Upper lobe of right lung (tissue), 1 donor: ENCODE data around the gene RTCA. TPM values are rescaled to one million over a fixed set of nuclear protein-coding genes. Genes with fewer than 3 reads are reported as not detected.
A peak's percentile ranks its signal among the peaks of the same experiment; 100 is the strongest.

ENCODE experiments used
- ATAC-seq: fragments of 200-7000 bp; cut with Tn5 transposase; one replicate; pipeline ENCODE4 v1.9.1; 2020; ENCODE audit warnings: mild to moderate bottlenecking, moderate library complexity
- DNase-seq: peaks from one replicate; pipeline ENCODE4 v3.0.0-alpha.2; 2020
- H3K27ac ChIP-seq: fragments of 200-600 bp; one replicate; pipeline ENCODE4 v1.8.0; 2022
- H3K27me3 ChIP-seq: fragments of 200-600 bp; one replicate; pipeline ENCODE4 v1.8.0; 2022; ENCODE audit warnings: mild to moderate bottlenecking
- H3K36me3 ChIP-seq: fragments of 200-600 bp; one replicate; pipeline ENCODE4 v1.8.0; 2022
- H3K4me1 ChIP-seq: fragments of 200-600 bp; one replicate; pipeline ENCODE4 v1.8.0; 2022
- H3K4me3 ChIP-seq: fragments of 200-600 bp; one replicate; pipeline ENCODE4 v1.8.0; 2022; ENCODE audit warnings: mild to moderate bottlenecking
- H3K9me3 ChIP-seq: fragments of 200-600 bp; one replicate; pipeline ENCODE4 v1.8.0; 2022
- intact Hi-C: fragments of 100-400 bp; cut with DNase I; formaldehyde crosslinking; loops from one replicate; pipeline ENCODE4 v1.11.0; 2022
- long read RNA-seq: library from polyadenylated mRNA; unstranded; transcript quantifications from one replicate; pipeline ENCODE4 v2.0.0, GENCODE V29; 2021
- total RNA-seq: library from RNA; stranded (reverse); fragmentation: NEBNext Ultra II Directional; extraction: Animal tissue kit (Norgen Biotek cat#: 25700); gene quantifications from one replicate; pipeline ENCODE4 v1.2.1, GENCODE V29; 2021
- TF ChIP-seq, protein P1 (sequence below): fragments of 200-600 bp; IDR thresholded peaks from one replicate; pipeline ENCODE4 v1.8.0; 2022; ENCODE audit warnings: antibody characterized with exemption
- donor health status: DM: no; HTN: yes; CAD: no; lungs with severe emphysema.

RTCA gene
- total RNA-seq = 27.7 TPM
- long read RNA-seq, transcript RTCA-203 (11 exons, 2,535 nt) = major isoform, 22 of 40 reads
- long read RNA-seq, partial matches to known transcripts = 0 of 40 reads
- long read RNA-seq, other reads (novel, unspliced or antisense) = 15 of 40 reads

DNA sequence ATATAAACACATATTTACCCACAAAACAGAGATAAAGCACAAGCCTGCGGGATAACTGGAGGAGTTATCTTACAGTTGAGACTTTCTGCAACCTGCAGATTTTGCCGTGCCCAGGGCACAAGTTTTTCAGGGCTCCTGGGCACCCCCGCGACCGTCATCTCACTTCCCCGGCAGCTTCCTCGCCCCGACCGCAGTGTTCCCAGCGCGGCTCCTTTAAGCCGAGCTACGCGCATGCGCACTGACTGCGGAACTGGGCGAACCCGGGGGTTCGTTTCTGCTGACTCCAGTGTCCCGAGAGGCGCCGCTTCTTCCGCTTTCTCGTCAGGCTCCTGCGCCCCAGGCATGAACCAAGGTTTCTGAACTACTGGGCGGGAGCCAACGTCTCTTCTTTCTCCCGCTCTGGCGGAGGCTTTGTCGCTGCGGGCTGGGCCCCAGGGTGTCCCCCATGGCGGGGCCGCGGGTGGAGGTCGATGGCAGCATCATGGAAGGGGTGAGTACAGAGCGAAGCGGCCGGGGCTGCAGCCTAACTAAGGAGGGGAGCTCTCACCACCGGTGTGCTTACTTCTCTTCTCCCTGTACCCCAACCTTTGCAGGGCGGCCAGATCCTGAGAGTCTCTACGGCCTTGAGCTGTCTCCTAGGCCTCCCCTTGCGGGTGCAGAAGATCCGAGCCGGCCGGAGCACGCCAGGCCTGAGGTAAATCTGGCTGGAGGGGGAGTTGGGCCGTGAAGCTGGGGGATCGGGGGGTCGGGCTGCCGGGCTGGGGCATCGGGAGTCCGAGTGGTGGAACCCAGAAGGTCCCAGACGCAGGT lies at the start of gene RTCA:
Gene RTCA, plus strand, starts transcription at position 286 of the 810 bp plus-strand sequence. Its CDS starts 160 bp downstream, at position 446.
- DNase-seq (peak; percentile 99), ATAC-seq (peak; percentile 99)
- TF ChIP-seq, protein P1, sequence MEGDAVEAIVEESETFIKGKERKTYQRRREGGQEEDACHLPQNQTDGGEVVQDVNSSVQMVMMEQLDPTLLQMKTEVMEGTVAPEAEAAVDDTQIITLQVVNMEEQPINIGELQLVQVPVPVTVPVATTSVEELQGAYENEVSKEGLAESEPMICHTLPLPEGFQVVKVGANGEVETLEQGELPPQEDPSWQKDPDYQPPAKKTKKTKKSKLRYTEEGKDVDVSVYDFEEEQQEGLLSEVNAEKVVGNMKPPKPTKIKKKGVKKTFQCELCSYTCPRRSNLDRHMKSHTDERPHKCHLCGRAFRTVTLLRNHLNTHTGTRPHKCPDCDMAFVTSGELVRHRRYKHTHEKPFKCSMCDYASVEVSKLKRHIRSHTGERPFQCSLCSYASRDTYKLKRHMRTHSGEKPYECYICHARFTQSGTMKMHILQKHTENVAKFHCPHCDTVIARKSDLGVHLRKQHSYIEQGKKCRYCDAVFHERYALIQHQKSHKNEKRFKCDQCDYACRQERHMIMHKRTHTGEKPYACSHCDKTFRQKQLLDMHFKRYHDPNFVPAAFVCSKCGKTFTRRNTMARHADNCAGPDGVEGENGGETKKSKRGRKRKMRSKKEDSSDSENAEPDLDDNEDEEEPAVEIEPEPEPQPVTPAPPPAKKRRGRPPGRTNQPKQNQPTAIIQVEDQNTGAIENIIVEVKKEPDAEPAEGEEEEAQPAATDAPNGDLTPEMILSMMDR = no peak
- intact Hi-C loops = no loop called here
- Histone ChIP-seq H3K27me3 (no peaks in the 10 kb centered on the region), H3K4me3 (peak within 1 kb of the TSS; percentile 93), H3K36me3 (peaks cover 30% of the 10 kb centered on the region), H3K9me3 (no peaks in the 10 kb centered on the region), H3K27ac (peak within 1 kb of the TSS; percentile 92), H3K4me1 (peaks cover 25% of the 10 kb centered on the region)

DNA sequence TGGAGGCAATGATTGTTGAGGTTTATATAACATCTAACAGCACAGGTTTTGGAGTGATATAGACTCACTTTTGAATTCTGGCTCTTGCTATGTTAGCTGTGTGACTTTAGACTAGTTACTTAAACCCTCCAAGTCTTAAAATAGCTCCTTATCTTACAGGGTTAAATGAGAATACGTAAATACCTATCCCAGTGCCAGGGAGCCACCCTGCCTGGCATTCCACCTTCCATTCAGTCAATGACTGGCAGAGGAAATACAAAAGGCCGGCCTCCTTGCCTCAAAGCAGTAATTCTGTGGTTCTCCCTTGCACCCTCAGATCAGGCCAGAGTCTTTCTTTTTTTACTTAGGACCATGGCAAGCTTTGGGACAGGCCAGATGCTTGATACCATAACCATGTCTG lies 48.2 kb upstream of the RTCA start:
- peaks cover 55% of the 10 kb centered on the region for H3K36me3 ChIP-seq
- H3K27me3 ChIP-seq = no peaks in the 10 kb centered on the region
- TF ChIP-seq, protein P1 = no peak
- H3K27ac ChIP-seq = no peak overlapping the region
- ATAC-seq = peak; percentile 47
- H3K4me1 ChIP-seq = no peaks in the 10 kb centered on the region
- intact Hi-C loops = no loop called here
- H3K9me3 ChIP-seq = no peaks in the 10 kb centered on the region
- H3K4me3 ChIP-seq = no peak overlapping the region
- DNase-seq = no peak

DNA sequence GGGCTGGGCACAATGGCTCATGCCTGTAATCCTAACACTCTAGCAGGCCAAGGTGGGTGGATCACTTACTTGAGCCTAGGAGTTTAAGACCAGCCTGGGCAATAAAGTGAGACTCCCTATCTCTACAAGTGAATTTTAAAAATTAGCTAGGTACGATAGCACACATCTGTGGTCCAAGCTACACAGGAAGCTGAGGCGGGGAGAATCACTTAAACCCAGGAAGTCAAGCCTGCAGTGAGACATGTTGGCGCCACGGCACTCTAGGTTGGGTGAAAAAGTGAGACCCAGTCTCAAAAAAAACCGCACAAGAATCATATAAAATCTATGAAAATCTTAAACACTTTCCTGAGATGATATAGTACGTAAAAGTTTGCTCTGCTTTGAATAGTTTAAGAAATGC lies 46.6 kb upstream of the RTCA start:
- no peak for ATAC-seq
- Histone ChIP-seq H3K27ac (no peak overlapping the region), H3K9me3 (no peaks in the 10 kb centered on the region), H3K4me1 (no peaks in the 10 kb centered on the region), H3K36me3 (peaks cover 51% of the 10 kb centered on the region), H3K4me3 (no peak overlapping the region), H3K27me3 (no peaks in the 10 kb centered on the region)
- TF ChIP-seq, protein P1 = no peak
- no peak for DNase-seq
- intact Hi-C loops = no loop called here

DNA sequence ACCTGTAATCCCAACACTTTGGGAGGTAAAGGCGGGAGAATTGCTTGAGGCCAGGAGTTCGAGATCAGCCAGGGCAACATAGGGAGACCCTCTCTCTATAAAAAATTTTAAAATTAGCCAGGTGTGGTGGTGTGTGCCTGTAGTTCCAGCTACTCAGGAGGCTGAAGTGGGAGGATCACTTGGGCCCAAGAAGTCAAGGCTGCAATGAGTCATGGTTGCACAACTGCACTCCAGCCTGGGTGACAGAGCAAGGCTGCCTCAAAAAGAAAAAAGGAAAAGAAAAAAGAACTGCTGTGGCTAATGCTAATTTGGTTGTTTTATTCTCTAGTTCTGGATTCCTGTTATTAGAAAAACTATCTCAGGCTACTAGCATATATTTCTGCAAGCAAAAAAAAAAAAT lies 46.1 kb upstream of the RTCA start:
- intact Hi-C loops = no loop called here
- H3K36me3 ChIP-seq = peaks cover 46% of the 10 kb centered on the region
- DNase-seq = no peak
- TF ChIP-seq, protein P1 = no peak
- H3K4me3 ChIP-seq = no peak overlapping the region
- H3K27ac ChIP-seq = no peak overlapping the region
- no peaks in the 10 kb centered on the region for H3K27me3 ChIP-seq
- ATAC-seq = no peak
- H3K4me1 ChIP-seq = no peaks in the 10 kb centered on the region
- H3K9me3 ChIP-seq = no peaks in the 10 kb centered on the region

DNA sequence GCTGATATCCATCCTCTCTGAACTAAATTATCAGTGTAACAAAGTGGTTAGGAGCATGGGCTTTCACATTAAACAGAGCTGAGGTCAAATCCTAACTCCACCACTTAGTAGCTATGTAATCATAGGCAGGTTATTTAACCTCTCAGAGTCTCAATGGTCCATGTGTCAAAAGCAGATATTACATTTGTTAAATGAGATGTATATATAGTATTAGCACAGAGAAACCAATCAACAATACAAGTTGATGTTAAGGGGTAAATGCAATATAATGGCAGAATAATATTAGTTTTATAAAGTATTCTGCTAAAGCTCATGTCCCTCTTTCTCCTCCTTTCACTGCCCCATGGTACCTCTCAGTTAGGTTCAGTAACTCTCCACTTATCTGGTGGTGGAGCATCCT lies 43.6 kb upstream of the RTCA start:
- Histone ChIP-seq H3K4me3 (no peak overlapping the region), H3K36me3 (peaks cover 26% of the 10 kb centered on the region), H3K27me3 (no peaks in the 10 kb centered on the region), H3K27ac (no peak overlapping the region), H3K4me1 (no peaks in the 10 kb centered on the region), H3K9me3 (no peaks in the 10 kb centered on the region)
- intact Hi-C loops = no loop called here
- no peak for DNase-seq
- no peak for ATAC-seq
- TF ChIP-seq, protein P1 = no peak
